OCI-LY1 (cell line): Measurements from ENCODE around the gene SNRK.

Source experiments
- H2AFZ ChIP-seq: fragments of 200-600 bp; sonication (generic), shearing (Covaris generic); 2 replicates; pipeline ENCODE4 v1.6.0; 2014; ENCODE audit warnings: antibody characterized with exemption, mild to moderate bottlenecking, low read length
- H3F3A ChIP-seq: fragments of 200-600 bp; sonication (generic), shearing (Covaris generic); 2 replicates; pipeline ENCODE4 v1.6.0; 2014; ENCODE audit warnings: mild to moderate bottlenecking, antibody characterized with exemption, low read length, moderate library complexity; ENCODE audit not compliant: insufficient read depth
- H3K27ac ChIP-seq: fragments of 200-600 bp; sonication (generic); 2 replicates; pipeline ENCODE4 v1.5.1; 2014; ENCODE audit warnings: low read length, mixed run types, mild to moderate bottlenecking, low read depth; ENCODE audit not compliant: poor library complexity, severe bottlenecking
- H3K27me3 ChIP-seq: fragments of 200-600 bp; sonication (generic); 2 replicates; pipeline ENCODE4 v1.6.0; 2014; ENCODE audit warnings: antibody characterized with exemption, mild to moderate bottlenecking, low read length, moderate library complexity; ENCODE audit not compliant: insufficient read depth
- H3K36me3 ChIP-seq: fragments of 200-600 bp; sonication (generic); 2 replicates; pipeline ENCODE4 v1.6.1; 2014; ENCODE audit warnings: mild to moderate bottlenecking, antibody characterized with exemption, low read length, moderate library complexity, mixed read lengths; ENCODE audit not compliant: insufficient read depth
- H3K4me1 ChIP-seq: fragments of 200-600 bp; sonication (generic); 2 replicates; pipeline ENCODE4 v1.5.1; 2014; ENCODE audit warnings: mild to moderate bottlenecking, low read length, moderate library complexity; ENCODE audit not compliant: insufficient read depth, severe bottlenecking
- H3K4me2 ChIP-seq: fragments of 200-600 bp; sonication (generic), shearing (Covaris generic); 2 replicates; pipeline ENCODE4 v1.6.1; 2014; ENCODE audit warnings: low read length
- H3K4me3 ChIP-seq: fragments of 200-600 bp; sonication (generic); 2 replicates; pipeline ENCODE4 v1.5.1; 2014; ENCODE audit warnings: low read length, low read depth, mild to moderate bottlenecking, mixed read lengths; ENCODE audit not compliant: poor library complexity, severe bottlenecking
- H3K79me2 ChIP-seq: fragments of 200-600 bp; shearing (Covaris generic); 2 replicates; pipeline ENCODE4 v1.6.1; 2016; ENCODE audit warnings: mixed run types, low read length, mixed read lengths; ENCODE audit not compliant: insufficient read depth
- H3K9ac ChIP-seq: fragments of 200-600 bp; sonication (generic), shearing (Covaris generic); 2 replicates; pipeline ENCODE4 v1.6.1; 2014; ENCODE audit warnings: mild to moderate bottlenecking, low read length, mixed read lengths
- H3K9me2 ChIP-seq: fragments of 200-600 bp; sonication (generic), shearing (Covaris generic); 2 replicates; pipeline ENCODE4 v1.6.1; 2014; ENCODE audit warnings: low read depth, mild to moderate bottlenecking, low read length, mixed read lengths
- H3K9me3 ChIP-seq: fragments of 200-600 bp; shearing (Covaris generic); 2 replicates; pipeline ENCODE4 v1.6.1; 2014; ENCODE audit warnings: low read length, mixed read lengths
- H4K20me1 ChIP-seq: fragments of 200-600 bp; sonication (generic), shearing (Covaris generic); 2 replicates; pipeline ENCODE4 v1.6.0; 2016; ENCODE audit warnings: mild to moderate bottlenecking, low read length; ENCODE audit not compliant: insufficient read depth
- CTCF ChIP-seq: fragments of 200-600 bp; sonication (generic), shearing (Covaris generic); IDR thresholded peaks from 2 replicates; pipeline ENCODE4 v1.5.1; 2017; ENCODE audit warnings: mild to moderate bottlenecking, antibody characterized with exemption, low read length, moderate library complexity, mixed read lengths
- EZH2 ChIP-seq: fragments of 200-600 bp; sonication (generic), shearing (Covaris generic); IDR thresholded peaks from 2 replicates; pipeline ENCODE4 v1.8.0; 2017; ENCODE audit warnings: borderline replicate concordance, mixed run types, mild to moderate bottlenecking, antibody characterized with exemption, low read length, moderate library complexity, mixed read lengths

The SNRK gene

GRCh38 chr3:43307226-43307625 is 20.9 kb downstream of the SNRK start:
- Histone ChIP-seq H3K79me2 (no peaks in the 10 kb centered on the region), H3K9ac (no peak overlapping the region), H4K20me1 (no peaks in the 10 kb centered on the region), H3K4me2 (no peak overlapping the region), H3F3A (no peaks in the 10 kb centered on the region), H2AFZ (no peak overlapping the region), H3K9me3 (no peaks in the 10 kb centered on the region), H3K27ac (no peak overlapping the region), H3K4me3 (no peak overlapping the region), H3K27me3 (no peaks in the 10 kb centered on the region), H3K4me1 (no peaks in the 10 kb centered on the region), H3K36me3 (peaks cover 40% of the 10 kb centered on the region), H3K9me2 (no peaks in the 10 kb centered on the region)
- TF ChIP-seq CTCF = no peak
- TF ChIP-seq EZH2 = no peak

- no peaks in the 10 kb centered on the region for H3K4me1 ChIP-seq
- peaks cover 45% of the 10 kb centered on the region for H3K36me3 ChIP-seq
- H3K9ac ChIP-seq = no peak overlapping the region
- no peaks in the 10 kb centered on the region for H3K79me2 ChIP-seq
- TF ChIP-seq CTCF (no peak), EZH2 (no peak)
- no peaks in the 10 kb centered on the region for H4K20me1 ChIP-seq
- no peaks in the 10 kb centered on the region for H3F3A ChIP-seq
- H3K9me2 ChIP-seq = no peaks in the 10 kb centered on the region
- no peaks in the 10 kb centered on the region for H3K9me3 ChIP-seq
- H3K27me3 ChIP-seq = no peaks in the 10 kb centered on the region
- H3K4me2 ChIP-seq = no peak overlapping the region
- H3K27ac ChIP-seq = no peak overlapping the region
- no peak overlapping the region for H3K4me3 ChIP-seq
- H2AFZ ChIP-seq = no peak overlapping the region
Measured at GRCh38 chr3:43307649-43308048, 21.3 kb downstream of the SNRK start.

- H3K9me3 ChIP-seq = no peaks in the 10 kb centered on the region
- H3K4me3 ChIP-seq = no peak overlapping the region
- H3K4me1 ChIP-seq = no peaks in the 10 kb centered on the region
- no peaks in the 10 kb centered on the region for H3K9me2 ChIP-seq
- no peaks in the 10 kb centered on the region for H4K20me1 ChIP-seq
- H3K79me2 ChIP-seq = no peaks in the 10 kb centered on the region
- TF ChIP-seq EZH2 (no peak), CTCF (no peak)
- no peak overlapping the region for H2AFZ ChIP-seq
- H3K27me3 ChIP-seq = no peaks in the 10 kb centered on the region
- no peak overlapping the region for H3K4me2 ChIP-seq
- H3K36me3 ChIP-seq = peaks cover 27% of the 10 kb centered on the region; the same call in 1 of the 2 replicates
- H3K27ac ChIP-seq = no peak overlapping the region
- H3K9ac ChIP-seq = no peak overlapping the region
- no peaks in the 10 kb centered on the region for H3F3A ChIP-seq
Measured at GRCh38 chr3:43309372-43310305, 23.3 kb downstream of the SNRK start.
